ENCODE results near the gene ANG. TPM values are rescaled to one million over a fixed set of nuclear protein-coding genes. Genes with fewer than 3 reads are reported as not detected.

The ANG gene
- polyA plus RNA-seq, 1 of the 3 experiments (the other 2 are of a cell fraction) = 3.6 TPM

GRCh38 chr14:20687362-20688166 lies 1.0 kb upstream of the ANG start:
- WGBS (ENCODE audit: low lambda C conversion rate) = 80% methylated on average over 4 of the region's 5 CpGs
- no peaks in the 10 kb centered on the region for H4K20me1 ChIP-seq (ENCODE audit: insufficient read depth)
- no peak overlapping the region for H2AFZ ChIP-seq (ENCODE audit: low read depth)
- no peaks in the 10 kb centered on the region for H3K9me2 ChIP-seq
- H3K4me2 ChIP-seq = no peak overlapping the region
- no peak overlapping the region for H3K9ac ChIP-seq
- no peak overlapping the region for H3K27ac ChIP-seq (ENCODE audit: low read depth in 2 of 2, low read length in 1 of 2)
- no peaks in the 10 kb centered on the region for H3K36me3 ChIP-seq (replicated peaks in 1 of 2; ENCODE audit: control insufficient read depth in 1 of 2, insufficient read depth in 2 of 2, low read length in 1 of 2)
- H3F3A ChIP-seq (replicated peaks; ENCODE audit: insufficient read depth) = peaks cover 19% of the 10 kb centered on the region
- ChIA-PET CTCF (interaction anchor here (1.5 kb wide), 1 partner anchor 79 kb away, joined by 3 read pairs; no protein-coding TSS in a partner anchor), POLR2A (no interaction called here)
- no peak overlapping the region for H3K4me3 ChIP-seq (ENCODE audit: low read depth in 2 of 2, low read length in 1 of 2)
- DNase-seq = no peak
- H3K4me1 ChIP-seq (ENCODE audit: control insufficient read depth in 1 of 2, insufficient read depth in 2 of 2, low read depth in 1 of 2, low read length in 1 of 2) = peaks cover 0 to 11% of the 10 kb centered on the region in 2 experiments; a peak in 1 of 4 replicates
- H3K9me3 ChIP-seq = no peaks in the 10 kb centered on the region
- H3K27me3 ChIP-seq (ENCODE audit: insufficient read depth) = no peaks in the 10 kb centered on the region
- no peaks in the 10 kb centered on the region for H3K79me2 ChIP-seq (ENCODE audit: insufficient read depth)
- TF ChIP-seq RAD21 (IDR thresholded peaks at IDR 0.05; ENCODE audit: low read length) (no peak), TCF12 (IDR thresholded peaks at IDR 0.05) (no peak), ZBTB33 (IDR thresholded peaks at IDR 0.05; ENCODE audit: borderline replicate concordance, low read depth) (no peak), EP300 (IDR thresholded peaks at IDR 0.05; ENCODE audit: borderline replicate concordance in 1 of 2, low read depth in 1 of 2, low read length in 1 of 2) (no peak), RCOR1 (IDR thresholded peaks at IDR 0.05; ENCODE audit: low read length) (no peak), IRF3 (IDR thresholded peaks at IDR 0.05; ENCODE audit: low read depth, low read length) (no peak), NRF1 (IDR thresholded peaks at IDR 0.05; ENCODE audit: low read depth, low read length) (no peak), GABPA (IDR thresholded peaks at IDR 0.05; ENCODE audit: low read depth) (no peak), RFX5 (IDR thresholded peaks at IDR 0.05; ENCODE audit: low read length) (no peak), MXI1 (IDR thresholded peaks at IDR 0.05; ENCODE audit: low read depth, low read length) (no peak), JUND (IDR thresholded peaks at IDR 0.05) (no peak), TEAD4 (IDR thresholded peaks at IDR 0.05; ENCODE audit: borderline replicate concordance, insufficient read depth) (no peak), EZH2phosphoT487 (IDR thresholded peaks at IDR 0.05; ENCODE audit: borderline replicate concordance, low read depth) (no peak)

Data from SK-N-SH (cell line).